ENCODE data around the gene MEI4. TPM values are rescaled to one million over a fixed set of nuclear protein-coding genes. Genes with fewer than 3 reads are reported as not detected.

MEI4 gene
- total RNA-seq, 2 donors from 2014 or later = 3.0 TPM; not detected in 1

- Histone ChIP-seq H3K9me3 (no peaks in the 10 kb centered on the region), H3K27me3 (replicated peaks; ENCODE audit: insufficient read depth) (no peaks in the 10 kb centered on the region), H3K4me3 (no peak overlapping the region), H3K36me3 (no peaks in the 10 kb centered on the region), H3K27ac (no peak overlapping the region), H3K4me1 (replicated peaks) (no peaks in the 10 kb centered on the region)
- intact Hi-C loops (cut with DNase I) = no loop called here
- 80% methylated on average over 6 of the region's 6 CpGs for WGBS
- DNase-seq (ENCODE audit: low spot score) = no peak
- no peak for TF ChIP-seq POLR2A (IDR thresholded peaks at IDR 0.05)
- no peak for TF ChIP-seq CTCF (IDR thresholded peaks at IDR 0.05)
Observed at GRCh38 chr6:77796824-77797809, 144.3 kb downstream of the MEI4 start.

GRCh38 chr6:77812304-77812703 lies 159.5 kb downstream of the MEI4 start:
- Histone ChIP-seq H3K27me3 (replicated peaks; ENCODE audit: insufficient read depth) (no peaks in the 10 kb centered on the region), H3K4me3 (no peak overlapping the region), H3K9me3 (no peaks in the 10 kb centered on the region), H3K36me3 (no peaks in the 10 kb centered on the region), H3K27ac (no peak overlapping the region), H3K4me1 (replicated peaks) (no peaks in the 10 kb centered on the region)
- DNase-seq (ENCODE audit: low spot score) = no peak
- 53% methylated on average over 1 of the region's 1 CpG for WGBS
- TF ChIP-seq CTCF (IDR thresholded peaks at IDR 0.05) = no peak
- no peak for TF ChIP-seq POLR2A (IDR thresholded peaks at IDR 0.05)
- TF ChIP-seq POLR2AphosphoS5 (IDR thresholded peaks at IDR 0.05) = no peak
- intact Hi-C loops (cut with DNase I) = no loop called here

- WGBS = 92% methylated on average over 1 of the region's 1 CpG
- no peak overlapping the region for H3K27ac ChIP-seq
- H3K27me3 ChIP-seq (replicated peaks; ENCODE audit: insufficient read depth) = no peaks in the 10 kb centered on the region
- no peaks in the 10 kb centered on the region for H3K9me3 ChIP-seq
- TF ChIP-seq POLR2A (IDR thresholded peaks at IDR 0.05) (no peak), CTCF (IDR thresholded peaks at IDR 0.05) (no peak), POLR2AphosphoS5 (IDR thresholded peaks at IDR 0.05) (no peak)
- no peak overlapping the region for H3K4me3 ChIP-seq
- intact Hi-C loops (cut with DNase I) = no loop called here
- no peak for DNase-seq (ENCODE audit: low spot score)
- no peaks in the 10 kb centered on the region for H3K4me1 ChIP-seq (replicated peaks)
- H3K36me3 ChIP-seq = no peaks in the 10 kb centered on the region
Observed at GRCh38 chr6:77813090-77813489, 160.3 kb downstream of the MEI4 start.

- no peak overlapping the region for H3K4me3 ChIP-seq
- H3K9me3 ChIP-seq = no peaks in the 10 kb centered on the region
- TF ChIP-seq POLR2AphosphoS5 (IDR thresholded peaks at IDR 0.05) = no peak
- no peak for TF ChIP-seq CTCF (IDR thresholded peaks at IDR 0.05)
- no peak for TF ChIP-seq POLR2A (IDR thresholded peaks at IDR 0.05)
- whole genome bisulfite sequencing = 100% methylated on average over 1 of the region's 1 CpG
- no peak for DNase-seq (ENCODE audit: low spot score)
- H3K27ac ChIP-seq = no peak overlapping the region
- no peaks in the 10 kb centered on the region for H3K36me3 ChIP-seq
- intact Hi-C loops (cut with DNase I) = no loop called here
- H3K27me3 ChIP-seq (replicated peaks; ENCODE audit: insufficient read depth) = no peaks in the 10 kb centered on the region
- no peaks in the 10 kb centered on the region for H3K4me1 ChIP-seq (replicated peaks)
Observed at GRCh38 chr6:77814119-77814518, 161.3 kb downstream of the MEI4 start.

GRCh38 chr6:77815531-77815930 lies 162.7 kb downstream of the MEI4 start:
- H3K27ac ChIP-seq = no peak overlapping the region
- H3K4me3 ChIP-seq = no peak overlapping the region
- H3K9me3 ChIP-seq = no peaks in the 10 kb centered on the region
- no peaks in the 10 kb centered on the region for H3K4me1 ChIP-seq (replicated peaks)
- no peak for DNase-seq (ENCODE audit: low spot score)
- intact Hi-C loops (cut with DNase I) = no loop called here
- H3K27me3 ChIP-seq (replicated peaks; ENCODE audit: insufficient read depth) = no peaks in the 10 kb centered on the region
- no peaks in the 10 kb centered on the region for H3K36me3 ChIP-seq
- no peak for TF ChIP-seq CTCF (IDR thresholded peaks at IDR 0.05)
- no peak for TF ChIP-seq POLR2A (IDR thresholded peaks at IDR 0.05)
- TF ChIP-seq POLR2AphosphoS5 (IDR thresholded peaks at IDR 0.05) = no peak

Data from prostate gland (tissue), 2 donors.